ENCODE results near the gene AFF3.

DNA sequence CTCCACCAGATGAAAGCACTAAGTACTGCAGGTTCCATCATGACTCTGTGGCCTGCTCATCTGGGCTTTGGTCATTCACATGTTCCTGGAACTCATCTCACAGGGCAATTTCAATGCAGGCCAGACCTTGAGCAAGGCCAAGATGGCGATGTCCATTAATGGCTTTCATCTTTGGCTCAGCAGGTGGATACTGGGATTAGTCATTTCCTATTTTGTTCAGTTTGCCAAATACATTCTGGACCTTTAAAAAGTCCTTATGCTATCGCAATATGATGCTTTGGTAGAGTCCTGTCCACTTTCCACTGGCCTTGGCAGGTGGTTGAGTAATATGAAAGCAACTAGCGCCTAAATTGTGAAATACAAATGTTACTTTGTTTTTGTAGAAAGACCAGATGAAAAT is 482.5 kb downstream of the AFF3 start:
- TF ChIP-seq, protein P1, sequence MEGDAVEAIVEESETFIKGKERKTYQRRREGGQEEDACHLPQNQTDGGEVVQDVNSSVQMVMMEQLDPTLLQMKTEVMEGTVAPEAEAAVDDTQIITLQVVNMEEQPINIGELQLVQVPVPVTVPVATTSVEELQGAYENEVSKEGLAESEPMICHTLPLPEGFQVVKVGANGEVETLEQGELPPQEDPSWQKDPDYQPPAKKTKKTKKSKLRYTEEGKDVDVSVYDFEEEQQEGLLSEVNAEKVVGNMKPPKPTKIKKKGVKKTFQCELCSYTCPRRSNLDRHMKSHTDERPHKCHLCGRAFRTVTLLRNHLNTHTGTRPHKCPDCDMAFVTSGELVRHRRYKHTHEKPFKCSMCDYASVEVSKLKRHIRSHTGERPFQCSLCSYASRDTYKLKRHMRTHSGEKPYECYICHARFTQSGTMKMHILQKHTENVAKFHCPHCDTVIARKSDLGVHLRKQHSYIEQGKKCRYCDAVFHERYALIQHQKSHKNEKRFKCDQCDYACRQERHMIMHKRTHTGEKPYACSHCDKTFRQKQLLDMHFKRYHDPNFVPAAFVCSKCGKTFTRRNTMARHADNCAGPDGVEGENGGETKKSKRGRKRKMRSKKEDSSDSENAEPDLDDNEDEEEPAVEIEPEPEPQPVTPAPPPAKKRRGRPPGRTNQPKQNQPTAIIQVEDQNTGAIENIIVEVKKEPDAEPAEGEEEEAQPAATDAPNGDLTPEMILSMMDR (IDR thresholded peaks at IDR 0.05) = no peak
- TF ChIP-seq POLR2A (IDR thresholded peaks at IDR 0.05) = no peak

Data from lower leg skin (tissue), 3 donors.